Sigmoid colon (tissue), 4 donors: ENCODE measurements around the gene IL15.

Experiments
- POLR2A ChIP-seq, 2 donors: fragments of 450-650 bp; IDR thresholded peaks; one replicate each; pipeline ENCODE4 v1.6.1; 2016; ENCODE audit warnings: antibody characterized with exemption in 2 of 2, mild to moderate bottlenecking in 2 of 2, moderate library complexity in 2 of 2
- POLR2AphosphoS5 ChIP-seq, 4 donors: sonication (generic); formaldehyde crosslinking; IDR thresholded peaks; one replicate each; pipeline ENCODE4 v1.6.1; 2017; ENCODE audit warnings: antibody characterized with exemption in 4 of 4
- TF ChIP-seq, protein P1 (sequence below), 4 experiments: fragments of 450-650 bp in 3 of 4; fragments of 200-600 bp in 1 of 4; IDR thresholded peaks; one replicate each; pipeline ENCODE4 v1.5.1; 2016 to 2019; ENCODE audit warnings: antibody characterized with exemption in 4 of 4, mild to moderate bottlenecking in 3 of 4, moderate library complexity in 2 of 4

DNA sequence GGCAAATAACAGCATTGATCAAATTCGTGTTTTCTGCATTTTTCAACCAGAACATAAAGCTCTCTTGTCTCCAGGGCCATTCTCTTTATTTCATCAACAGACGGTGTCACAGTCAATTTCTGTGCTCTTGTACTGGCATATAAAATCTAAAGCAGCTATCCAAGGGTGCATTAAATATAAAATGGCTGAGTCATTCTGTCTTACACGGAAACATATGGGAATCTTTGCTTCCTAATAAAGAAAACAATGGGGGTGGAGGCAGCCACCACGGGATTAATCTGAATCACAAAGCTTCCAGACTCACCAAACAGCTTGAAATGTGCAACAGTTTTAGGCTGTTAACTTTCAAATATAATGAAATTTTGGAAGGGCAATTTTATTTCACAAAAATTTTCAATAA, 132.6 kb downstream of the IL15 start:
- TF ChIP-seq, protein P1, sequence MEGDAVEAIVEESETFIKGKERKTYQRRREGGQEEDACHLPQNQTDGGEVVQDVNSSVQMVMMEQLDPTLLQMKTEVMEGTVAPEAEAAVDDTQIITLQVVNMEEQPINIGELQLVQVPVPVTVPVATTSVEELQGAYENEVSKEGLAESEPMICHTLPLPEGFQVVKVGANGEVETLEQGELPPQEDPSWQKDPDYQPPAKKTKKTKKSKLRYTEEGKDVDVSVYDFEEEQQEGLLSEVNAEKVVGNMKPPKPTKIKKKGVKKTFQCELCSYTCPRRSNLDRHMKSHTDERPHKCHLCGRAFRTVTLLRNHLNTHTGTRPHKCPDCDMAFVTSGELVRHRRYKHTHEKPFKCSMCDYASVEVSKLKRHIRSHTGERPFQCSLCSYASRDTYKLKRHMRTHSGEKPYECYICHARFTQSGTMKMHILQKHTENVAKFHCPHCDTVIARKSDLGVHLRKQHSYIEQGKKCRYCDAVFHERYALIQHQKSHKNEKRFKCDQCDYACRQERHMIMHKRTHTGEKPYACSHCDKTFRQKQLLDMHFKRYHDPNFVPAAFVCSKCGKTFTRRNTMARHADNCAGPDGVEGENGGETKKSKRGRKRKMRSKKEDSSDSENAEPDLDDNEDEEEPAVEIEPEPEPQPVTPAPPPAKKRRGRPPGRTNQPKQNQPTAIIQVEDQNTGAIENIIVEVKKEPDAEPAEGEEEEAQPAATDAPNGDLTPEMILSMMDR (IDR thresholded peaks at IDR 0.05) = no peak
- TF ChIP-seq POLR2A (IDR thresholded peaks at IDR 0.05) (no peak), POLR2AphosphoS5 (IDR thresholded peaks at IDR 0.05) (no peak)
